MM.1S (cell line): ENCODE results near the gene SYAP1.

Experiments used
- EZH2 ChIP-seq: fragments of 300-600 bp; sonication (generic); optimal IDR thresholded peaks from 2 replicates; pipeline ENCODE3; 2017; ENCODE audit warnings: low read depth, mild to moderate bottlenecking, antibody characterized with exemption, low read length, mixed read lengths
- EZH2phosphoT487 ChIP-seq: fragments of 300-600 bp; sonication (generic); IDR thresholded peaks from 2 replicates; pipeline ENCODE4 v1.6.1; 2018; ENCODE audit warnings: antibody characterized with exemption, low read length
- TF ChIP-seq, protein P1 (sequence below): fragments of 300-600 bp; sonication (generic); IDR thresholded peaks from 2 replicates; pipeline ENCODE4 v1.5.1; 2016; ENCODE audit warnings: antibody characterized with exemption, low read length, mixed read lengths

DNA sequence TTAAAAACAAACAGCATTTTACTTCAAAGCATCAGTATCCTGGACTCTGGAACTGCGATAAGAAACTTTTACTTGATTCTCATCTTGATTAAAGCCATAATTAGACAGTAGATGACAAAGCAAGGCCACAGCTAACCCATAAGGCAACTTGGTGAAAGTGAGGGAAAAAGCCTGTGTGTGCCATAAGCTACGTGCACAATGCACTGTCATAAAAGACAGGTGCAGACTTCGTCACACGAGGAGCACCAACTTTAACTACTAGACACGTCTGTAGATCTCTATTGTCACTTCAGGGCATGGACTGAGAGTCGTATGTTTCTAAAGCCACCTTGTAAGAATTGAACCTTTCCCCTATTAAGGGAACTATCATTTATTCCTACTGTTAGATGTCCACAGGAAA lies 20.0 kb upstream of the SYAP1 start:
- TF ChIP-seq, protein P1, sequence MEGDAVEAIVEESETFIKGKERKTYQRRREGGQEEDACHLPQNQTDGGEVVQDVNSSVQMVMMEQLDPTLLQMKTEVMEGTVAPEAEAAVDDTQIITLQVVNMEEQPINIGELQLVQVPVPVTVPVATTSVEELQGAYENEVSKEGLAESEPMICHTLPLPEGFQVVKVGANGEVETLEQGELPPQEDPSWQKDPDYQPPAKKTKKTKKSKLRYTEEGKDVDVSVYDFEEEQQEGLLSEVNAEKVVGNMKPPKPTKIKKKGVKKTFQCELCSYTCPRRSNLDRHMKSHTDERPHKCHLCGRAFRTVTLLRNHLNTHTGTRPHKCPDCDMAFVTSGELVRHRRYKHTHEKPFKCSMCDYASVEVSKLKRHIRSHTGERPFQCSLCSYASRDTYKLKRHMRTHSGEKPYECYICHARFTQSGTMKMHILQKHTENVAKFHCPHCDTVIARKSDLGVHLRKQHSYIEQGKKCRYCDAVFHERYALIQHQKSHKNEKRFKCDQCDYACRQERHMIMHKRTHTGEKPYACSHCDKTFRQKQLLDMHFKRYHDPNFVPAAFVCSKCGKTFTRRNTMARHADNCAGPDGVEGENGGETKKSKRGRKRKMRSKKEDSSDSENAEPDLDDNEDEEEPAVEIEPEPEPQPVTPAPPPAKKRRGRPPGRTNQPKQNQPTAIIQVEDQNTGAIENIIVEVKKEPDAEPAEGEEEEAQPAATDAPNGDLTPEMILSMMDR, result no peak
- TF ChIP-seq EZH2 (no peak), EZH2phosphoT487 (no peak)
